ENCODE data around the gene LIMK1.
A peak's percentile ranks its signal among the peaks of the same experiment; 100 is the strongest.

LIMK1 gene

GRCh38 chr7:74068378-74069085 lies 15.1 kb upstream of the LIMK1 start:
- DNase-seq (no peak), ATAC-seq (ENCODE audit: insufficient read depth, low read depth) (no peak)
- peaks cover 4% of the 10 kb centered on the region for H3K4me1 ChIP-seq (ENCODE audit: insufficient read depth, low read length)
- no peaks in the 10 kb centered on the region for H3K36me3 ChIP-seq (ENCODE audit: insufficient read depth, low read length)
- no peak overlapping the region for H3K4me3 ChIP-seq (ENCODE audit: low read depth in 1 of 2, low read length in 2 of 2)
- no peak for TF ChIP-seq EZH2 (IDR thresholded peaks at IDR 0.05; ENCODE audit: borderline replicate concordance, low read depth, low read length, severe bottlenecking)
- TF ChIP-seq, protein P1, sequence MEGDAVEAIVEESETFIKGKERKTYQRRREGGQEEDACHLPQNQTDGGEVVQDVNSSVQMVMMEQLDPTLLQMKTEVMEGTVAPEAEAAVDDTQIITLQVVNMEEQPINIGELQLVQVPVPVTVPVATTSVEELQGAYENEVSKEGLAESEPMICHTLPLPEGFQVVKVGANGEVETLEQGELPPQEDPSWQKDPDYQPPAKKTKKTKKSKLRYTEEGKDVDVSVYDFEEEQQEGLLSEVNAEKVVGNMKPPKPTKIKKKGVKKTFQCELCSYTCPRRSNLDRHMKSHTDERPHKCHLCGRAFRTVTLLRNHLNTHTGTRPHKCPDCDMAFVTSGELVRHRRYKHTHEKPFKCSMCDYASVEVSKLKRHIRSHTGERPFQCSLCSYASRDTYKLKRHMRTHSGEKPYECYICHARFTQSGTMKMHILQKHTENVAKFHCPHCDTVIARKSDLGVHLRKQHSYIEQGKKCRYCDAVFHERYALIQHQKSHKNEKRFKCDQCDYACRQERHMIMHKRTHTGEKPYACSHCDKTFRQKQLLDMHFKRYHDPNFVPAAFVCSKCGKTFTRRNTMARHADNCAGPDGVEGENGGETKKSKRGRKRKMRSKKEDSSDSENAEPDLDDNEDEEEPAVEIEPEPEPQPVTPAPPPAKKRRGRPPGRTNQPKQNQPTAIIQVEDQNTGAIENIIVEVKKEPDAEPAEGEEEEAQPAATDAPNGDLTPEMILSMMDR (IDR thresholded peaks at IDR 0.05; ENCODE audit: borderline replicate concordance, extremely low read depth, low read length, poor library complexity, severe bottlenecking) = no peak
- no peaks in the 10 kb centered on the region for H3K79me2 ChIP-seq (ENCODE audit: insufficient read depth, low read length)
- H3K9ac ChIP-seq (ENCODE audit: low read depth, low read length) = no peak overlapping the region
- no peaks in the 10 kb centered on the region for H3K9me3 ChIP-seq (ENCODE audit: insufficient read depth, low read length, severe bottlenecking)
- no peaks in the 10 kb centered on the region for H3K27me3 ChIP-seq (ENCODE audit: insufficient read depth, low read length, poor library complexity)
- no peaks in the 10 kb centered on the region for H4K20me1 ChIP-seq (ENCODE audit: insufficient read depth, low read length)
- H3K4me2 ChIP-seq (ENCODE audit: insufficient read depth, low read length) = no peak overlapping the region
- H3K27ac ChIP-seq (ENCODE audit: low read length) = no peak overlapping the region
- H2AFZ ChIP-seq (ENCODE audit: low read depth, low read length) = peak overlapping the region; percentile 83

DNA sequence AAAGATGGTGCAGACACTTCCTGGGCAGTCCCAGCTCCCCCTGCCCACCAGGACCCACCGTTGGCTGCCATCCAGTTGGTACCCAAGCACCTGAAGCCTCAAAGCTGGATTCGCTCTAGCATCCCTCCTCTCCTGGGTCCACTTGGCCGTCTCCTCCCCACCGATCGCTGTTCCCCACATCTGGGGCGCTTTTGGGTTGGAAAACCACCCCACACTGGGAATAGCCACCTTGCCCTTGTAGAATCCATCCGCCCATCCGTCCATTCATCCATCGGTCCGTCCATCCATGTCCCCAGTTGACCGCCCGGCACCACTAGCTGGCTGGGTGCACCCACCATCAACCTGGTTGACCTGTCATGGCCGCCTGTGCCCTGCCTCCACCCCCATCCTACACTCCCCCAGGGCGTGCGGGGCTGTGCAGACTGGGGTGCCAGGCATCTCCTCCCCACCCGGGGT lies 14.5 kb upstream of the LIMK1 start:
- no peaks in the 10 kb centered on the region for H3K36me3 ChIP-seq (ENCODE audit: insufficient read depth, low read length)
- H2AFZ ChIP-seq (ENCODE audit: low read depth, low read length) = no peak overlapping the region
- ATAC-seq (ENCODE audit: insufficient read depth, low read depth) (no peak), DNase-seq (no peak)
- H4K20me1 ChIP-seq (ENCODE audit: insufficient read depth, low read length) = no peaks in the 10 kb centered on the region
- no peak overlapping the region for H3K27ac ChIP-seq (ENCODE audit: low read length)
- H3K9ac ChIP-seq (ENCODE audit: low read depth, low read length) = no peak overlapping the region
- H3K27me3 ChIP-seq (ENCODE audit: insufficient read depth, low read length, poor library complexity) = no peaks in the 10 kb centered on the region
- peaks cover 4% of the 10 kb centered on the region for H3K4me1 ChIP-seq (ENCODE audit: insufficient read depth, low read length)
- H3K4me3 ChIP-seq (ENCODE audit: low read depth in 1 of 2, low read length in 2 of 2) = no peak overlapping the region
- no peaks in the 10 kb centered on the region for H3K79me2 ChIP-seq (ENCODE audit: insufficient read depth, low read length)
- H3K9me3 ChIP-seq (ENCODE audit: insufficient read depth, low read length, severe bottlenecking) = no peaks in the 10 kb centered on the region
- TF ChIP-seq, protein P1 (IDR thresholded peaks at IDR 0.05; ENCODE audit: borderline replicate concordance, extremely low read depth, low read length, poor library complexity, severe bottlenecking) = no peak
- no peak for TF ChIP-seq EZH2 (IDR thresholded peaks at IDR 0.05; ENCODE audit: borderline replicate concordance, low read depth, low read length, severe bottlenecking)
- H3K4me2 ChIP-seq (ENCODE audit: insufficient read depth, low read length) = no peak overlapping the region

DNA sequence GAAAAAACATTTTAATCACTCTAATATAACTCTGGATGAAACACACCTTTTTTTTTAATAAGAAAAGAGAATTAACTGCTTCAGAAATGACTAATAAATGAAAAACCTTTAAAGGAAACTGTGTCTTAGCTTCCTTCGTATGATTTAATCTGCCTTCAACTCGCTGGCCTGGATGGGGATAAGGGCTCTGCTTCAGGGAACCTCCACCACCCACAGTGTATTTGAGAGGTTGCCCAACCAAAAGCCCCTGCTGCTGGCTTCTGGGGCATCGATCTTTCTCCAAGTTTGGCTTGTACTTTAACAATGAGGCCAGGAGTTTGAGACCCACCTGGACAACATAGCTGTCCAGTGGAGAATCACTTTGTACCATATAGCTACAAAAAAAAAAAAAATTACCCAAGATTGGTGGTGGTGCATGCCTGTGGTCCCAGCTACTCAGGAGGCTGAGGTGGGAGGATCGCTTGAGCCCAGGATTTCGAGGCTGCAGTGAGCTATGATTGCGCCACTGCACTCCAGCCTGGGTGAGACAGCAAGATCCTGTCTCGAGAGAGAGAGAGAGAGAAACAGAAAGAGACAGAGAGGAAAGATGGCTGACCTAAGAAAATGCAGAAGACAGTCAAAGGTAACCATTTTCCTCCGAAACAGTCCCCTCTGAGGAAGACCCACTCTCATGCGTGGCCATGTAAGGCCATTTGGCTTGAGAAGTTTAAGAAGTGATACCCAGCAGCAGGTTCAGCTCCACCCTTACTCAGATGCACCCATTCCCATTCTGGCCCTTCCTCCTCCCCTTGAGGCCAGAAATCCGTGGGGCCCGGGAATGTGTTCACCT lies 13.6 kb upstream of the LIMK1 start:
- no peaks in the 10 kb centered on the region for H3K9me3 ChIP-seq (ENCODE audit: insufficient read depth, low read length, severe bottlenecking)
- H3K4me3 ChIP-seq (ENCODE audit: low read depth in 1 of 2, low read length in 2 of 2) = no peak overlapping the region
- DNase-seq = no peak
- H4K20me1 ChIP-seq (ENCODE audit: insufficient read depth, low read length) = no peaks in the 10 kb centered on the region
- H3K79me2 ChIP-seq (ENCODE audit: insufficient read depth, low read length) = no peaks in the 10 kb centered on the region
- H3K4me1 ChIP-seq (ENCODE audit: insufficient read depth, low read length) = peaks cover 4% of the 10 kb centered on the region
- H3K36me3 ChIP-seq (ENCODE audit: insufficient read depth, low read length) = no peaks in the 10 kb centered on the region
- H3K4me2 ChIP-seq (ENCODE audit: insufficient read depth, low read length) = no peak overlapping the region
- H3K9ac ChIP-seq (ENCODE audit: low read depth, low read length) = no peak overlapping the region
- TF ChIP-seq, protein P1 (IDR thresholded peaks at IDR 0.05; ENCODE audit: borderline replicate concordance, extremely low read depth, low read length, poor library complexity, severe bottlenecking) = no peak
- TF ChIP-seq EZH2 (IDR thresholded peaks at IDR 0.05; ENCODE audit: borderline replicate concordance, low read depth, low read length, severe bottlenecking) = no peak
- ATAC-seq (ENCODE audit: insufficient read depth, low read depth) = no peak
- H3K27ac ChIP-seq (ENCODE audit: low read length) = no peak overlapping the region
- H2AFZ ChIP-seq (ENCODE audit: low read depth, low read length) = no peak overlapping the region
- H3K27me3 ChIP-seq (ENCODE audit: insufficient read depth, low read length, poor library complexity) = no peaks in the 10 kb centered on the region

All from DND-41 (cell line).